Body of pancreas (tissue), 4 donors: ENCODE measurements around the gene RBM4. TPM values are rescaled to one million over a fixed set of nuclear protein-coding genes. Genes with fewer than 3 reads are reported as not detected.
"Not testable (repeated sequence)": the region's sequence is repeated elsewhere in the genome, so short reads cannot be mapped to it uniquely, and the experiment has no call there.

Experiments
- ATAC-seq: fragments of 150-250 bp; one replicate; pipeline ENCODE4 v1.9.1; 2016
- DNase-seq, 4 donors: peaks; one replicate each; pipeline ENCODE4 v3.0.0-alpha.2; 2019
- H3K27ac ChIP-seq, 4 donors: fragments of 200-600 bp; sonication (generic); 1 replicate in 3 of 4; 2 replicates in 1 of 4; pipeline versions ENCODE4 v1.5.1 to v1.6.1; 2016 to 2019; ENCODE audit warnings: mild to moderate bottlenecking in 1 of 4, mixed read lengths in 1 of 4, moderate library complexity in 1 of 4
- H3K27me3 ChIP-seq, 2 donors: fragments of 200-600 bp; sonication (generic); one replicate each; pipeline ENCODE4 v1.6.0; 2016; ENCODE audit warnings: mild to moderate bottlenecking in 1 of 2
- H3K36me3 ChIP-seq, 2 donors: fragments of 200-600 bp; sonication (generic); replicated peaks in 1 of 2; 2 replicates each; pipeline ENCODE4 v1.5.1; 2016; ENCODE audit warnings: low read depth in 2 of 2; ENCODE audit not compliant: insufficient read depth in 1 of 2
- H3K4me1 ChIP-seq: fragments of 200-600 bp; sonication (generic); one replicate; pipeline ENCODE4 v1.6.0; 2016
- H3K4me3 ChIP-seq, 2 donors: fragments of 200-600 bp; sonication (generic); 1 replicate in 1 of 2; 2 replicates in 1 of 2; pipeline ENCODE4 v1.5.1; 2016 to 2019
- H3K9me3 ChIP-seq, 3 donors: fragments of 200-600 bp; sonication (generic); 1 replicate in 2 of 3; 2 replicates in 1 of 3; pipeline ENCODE4 v1.5.1; 2016
- POLR2A ChIP-seq, 3 donors: fragments of 450-650 bp; IDR thresholded peaks; one replicate each; pipeline ENCODE4 v1.6.1; 2016; ENCODE audit warnings: antibody characterized with exemption in 3 of 3, mild to moderate bottlenecking in 2 of 3
- WGBS, 2 donors: methylation state at CpG; one replicate each; pipeline ENCODE4 v1.1.5; 2017; 5-methylcytosine and 5-hydroxymethylcytosine counted together
- intact Hi-C: fragments of 100-400 bp; cut with DNase I; formaldehyde crosslinking; loops from one replicate; pipeline ENCODE4 v1.15.1; 2023
- total RNA-seq, 2 donors: library from RNA; depleted of rRNA; stranded (reverse); fragments of >200 nt; gene quantifications; one replicate each; pipeline ENCODE4 v1.1.0, GENCODE V29; 2016
- TF ChIP-seq, protein P1 (sequence below), 7 experiments: fragments of 450-650 bp in 4 of 7; fragments of 200-600 bp in 3 of 7; sonication (generic) in 3 of 7; IDR thresholded peaks; one replicate each; pipeline ENCODE4 v1.5.1; 2016 to 2019; ENCODE audit warnings: antibody characterized with exemption in 7 of 7

Gene RBM4
- total RNA-seq, 2 donors from 2014 or later: 44.2 to 71.1 TPM

DNA sequence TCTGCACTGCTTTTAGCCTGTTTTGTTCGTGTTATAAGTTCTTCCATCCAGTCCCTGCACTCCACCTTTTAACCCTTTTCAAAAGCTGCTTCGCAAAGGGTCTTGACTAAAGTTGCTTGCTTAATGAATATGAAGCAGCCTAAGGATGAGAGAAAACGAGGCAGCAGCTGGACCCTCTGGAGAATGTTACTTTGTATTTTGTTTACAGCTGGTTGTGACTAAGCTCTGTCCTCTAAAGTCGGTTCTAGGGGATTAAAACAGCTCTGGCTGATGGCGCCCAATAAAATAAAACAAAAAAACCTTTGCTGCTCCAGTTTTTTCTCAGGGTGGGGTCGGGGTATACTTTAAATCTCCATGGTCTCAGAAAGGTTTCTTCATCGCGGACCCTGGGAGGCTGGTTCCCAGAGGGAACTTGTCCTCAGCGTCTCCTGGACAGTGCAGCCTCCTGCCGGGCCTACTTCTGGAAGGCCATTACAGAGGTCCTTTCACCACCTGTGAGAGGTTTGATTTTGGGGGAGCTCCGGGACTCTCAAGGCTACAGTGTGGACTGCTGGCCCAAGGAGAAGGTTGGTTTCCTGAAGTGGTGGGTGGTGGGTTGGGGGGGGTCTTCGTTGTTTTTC is 836 bp upstream of the RBM4 start:
- no peaks in the 10 kb centered on the region for H3K36me3 ChIP-seq
- 52 to 56% methylated on average over 12 of the region's 12 CpGs for WGBS, 2 donors
- ATAC-seq (peak; percentile 1), DNase-seq (peak in 1 of 4 donors; percentile 18)
- TF ChIP-seq, protein P1, sequence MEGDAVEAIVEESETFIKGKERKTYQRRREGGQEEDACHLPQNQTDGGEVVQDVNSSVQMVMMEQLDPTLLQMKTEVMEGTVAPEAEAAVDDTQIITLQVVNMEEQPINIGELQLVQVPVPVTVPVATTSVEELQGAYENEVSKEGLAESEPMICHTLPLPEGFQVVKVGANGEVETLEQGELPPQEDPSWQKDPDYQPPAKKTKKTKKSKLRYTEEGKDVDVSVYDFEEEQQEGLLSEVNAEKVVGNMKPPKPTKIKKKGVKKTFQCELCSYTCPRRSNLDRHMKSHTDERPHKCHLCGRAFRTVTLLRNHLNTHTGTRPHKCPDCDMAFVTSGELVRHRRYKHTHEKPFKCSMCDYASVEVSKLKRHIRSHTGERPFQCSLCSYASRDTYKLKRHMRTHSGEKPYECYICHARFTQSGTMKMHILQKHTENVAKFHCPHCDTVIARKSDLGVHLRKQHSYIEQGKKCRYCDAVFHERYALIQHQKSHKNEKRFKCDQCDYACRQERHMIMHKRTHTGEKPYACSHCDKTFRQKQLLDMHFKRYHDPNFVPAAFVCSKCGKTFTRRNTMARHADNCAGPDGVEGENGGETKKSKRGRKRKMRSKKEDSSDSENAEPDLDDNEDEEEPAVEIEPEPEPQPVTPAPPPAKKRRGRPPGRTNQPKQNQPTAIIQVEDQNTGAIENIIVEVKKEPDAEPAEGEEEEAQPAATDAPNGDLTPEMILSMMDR (IDR thresholded peaks at IDR 0.05): no peak
- TF ChIP-seq POLR2A (IDR thresholded peaks at IDR 0.05): no peak
- H3K4me1 ChIP-seq: peaks cover 42% of the 10 kb centered on the region
- H3K27me3 ChIP-seq: no peaks in the 10 kb centered on the region
- no peaks in the 10 kb centered on the region for H3K9me3 ChIP-seq
- H3K27ac ChIP-seq: peak overlapping the region; percentile 68 to 90 (median 86)
- intact Hi-C loops: no loop called here
- H3K4me3 ChIP-seq: no peak overlapping the region

DNA sequence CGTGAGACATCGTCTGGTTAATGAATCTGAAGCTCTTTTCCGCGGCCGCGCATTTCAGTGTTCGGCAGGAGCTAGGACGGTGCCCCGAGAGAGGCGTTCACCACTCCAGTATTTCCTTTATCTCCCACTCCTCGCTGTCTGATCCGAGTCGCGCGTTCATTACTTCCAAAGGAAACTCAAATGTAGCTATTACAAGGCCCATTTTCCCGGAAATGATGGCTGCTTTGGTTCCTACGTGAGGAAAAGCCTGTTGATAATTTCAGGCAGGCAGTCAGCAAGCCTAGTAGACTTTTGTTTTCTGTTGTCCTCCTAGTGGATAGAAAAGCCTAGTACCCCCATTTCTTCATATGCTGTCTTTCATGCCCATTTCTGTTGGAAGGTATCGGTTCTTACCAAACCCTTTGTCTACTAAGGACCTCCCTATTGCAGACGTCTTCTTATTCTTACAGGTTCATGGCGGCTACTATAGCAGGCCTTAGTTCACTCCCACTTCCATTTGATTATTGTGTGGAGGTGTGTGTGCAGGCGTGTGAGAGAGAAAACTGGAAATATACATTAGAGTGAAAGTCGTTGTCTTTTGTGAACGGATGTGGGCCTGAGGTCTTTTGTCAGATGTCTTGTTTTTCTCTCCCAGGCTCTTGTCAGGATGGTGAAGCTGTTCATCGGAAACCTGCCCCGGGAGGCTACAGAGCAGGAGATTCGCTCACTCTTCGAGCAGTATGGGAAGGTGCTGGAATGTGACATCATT is 737 bp downstream of the RBM4 start:
- H3K4me1 ChIP-seq: peaks cover 58% of the 10 kb centered on the region
- WGBS, 2 donors: 2% methylated on average over 27 of the region's 27 CpGs
- peak in 1 of 4 donors; percentile 35 for DNase-seq
- H3K9me3 ChIP-seq: no peaks in the 10 kb centered on the region
- no peaks in the 10 kb centered on the region for H3K36me3 ChIP-seq
- H3K27me3 ChIP-seq: no peaks in the 10 kb centered on the region
- TF ChIP-seq, protein P1 (IDR thresholded peaks at IDR 0.05): no peak
- intact Hi-C loops: no loop called here
- peak overlapping the region; percentile 83 to 90 (median 86) for H3K27ac ChIP-seq
- no peak for ATAC-seq
- H3K4me3 ChIP-seq: peak overlapping the region; percentile 31 to 76

GRCh38 chr11:66639814-66640340 is 1.4 kb downstream of the RBM4 start:
- DNase-seq, ATAC-seq, H3K9me3 ChIP-seq, H3K4me3 ChIP-seq, H3K27me3 ChIP-seq, H3K36me3 ChIP-seq, intact Hi-C loops, H3K27ac ChIP-seq: not testable (repeated sequence)
- peaks cover 64% of the 10 kb centered on the region for H3K4me1 ChIP-seq
- 24 to 37% methylated on average over 10 of the region's 10 CpGs for WGBS, 2 donors

GRCh38 chr11:66641834-66642233 is 3.3 kb downstream of the RBM4 start:
- Histone ChIP-seq H3K4me3 (no peak overlapping the region), H3K27ac (no peak overlapping the region), H3K4me1 (peaks cover 79% of the 10 kb centered on the region), H3K27me3 (no peaks in the 10 kb centered on the region), H3K9me3 (no peaks in the 10 kb centered on the region), H3K36me3 (peaks cover 0 to 10% of the 10 kb centered on the region in 2 donors)
- WGBS, 2 donors: 25 to 26% methylated on average over 3 of the region's 3 CpGs
- TF ChIP-seq, protein P1 (IDR thresholded peaks at IDR 0.05): no peak
- TF ChIP-seq POLR2A (IDR thresholded peaks at IDR 0.05): no peak
- DNase-seq (no peak), ATAC-seq (no peak)
- intact Hi-C loops: no loop called here

- H3K27ac ChIP-seq: no peak overlapping the region
- H3K9me3 ChIP-seq: no peaks in the 10 kb centered on the region
- ATAC-seq: no peak
- no peak overlapping the region for H3K4me3 ChIP-seq
- no peaks in the 10 kb centered on the region for H3K27me3 ChIP-seq
- no peak for DNase-seq
- WGBS, 2 donors: 68 to 72% methylated on average over 11 to 24 of the region's 24 CpGs
- peaks cover 68% of the 10 kb centered on the region for H3K4me1 ChIP-seq
- peaks cover 0 to 16% of the 10 kb centered on the region in 2 donors for H3K36me3 ChIP-seq
- intact Hi-C loops: no loop called here
- TF ChIP-seq, protein P1 (IDR thresholded peaks at IDR 0.05): no peak
- TF ChIP-seq POLR2A (IDR thresholded peaks at IDR 0.05): no peak
Measured at GRCh38 chr11:66643745-66644437, 5.4 kb downstream of the RBM4 start.
